Loucy (cell line): ENCODE data around the gene RALGPS2.

ENCODE experiments used
- CTCF ChIP-seq: fragments of 200-600 bp; sonication (generic); conservative IDR thresholded peaks from 2 replicates; pipeline ENCODE4 v1.5.1; 2014; ENCODE audit warnings: mild to moderate bottlenecking, antibody characterized with exemption, low read length
- EZH2phosphoT487 ChIP-seq: fragments of 200-600 bp; IDR thresholded peaks from 2 replicates; pipeline ENCODE4 v1.6.1; 2018; ENCODE audit warnings: antibody characterized with exemption, mild to moderate bottlenecking, moderate library complexity, borderline replicate concordance

GRCh38 chr1:178724376-178724727 is 692 bp upstream of the RALGPS2 start:
- TF ChIP-seq CTCF, result no peak
- no peak for TF ChIP-seq EZH2phosphoT487
